ENCODE measurements around the gene ADIPOQ.
A peak's percentile ranks its signal among the peaks of the same experiment; 100 is the strongest.

Gene ADIPOQ

DNA sequence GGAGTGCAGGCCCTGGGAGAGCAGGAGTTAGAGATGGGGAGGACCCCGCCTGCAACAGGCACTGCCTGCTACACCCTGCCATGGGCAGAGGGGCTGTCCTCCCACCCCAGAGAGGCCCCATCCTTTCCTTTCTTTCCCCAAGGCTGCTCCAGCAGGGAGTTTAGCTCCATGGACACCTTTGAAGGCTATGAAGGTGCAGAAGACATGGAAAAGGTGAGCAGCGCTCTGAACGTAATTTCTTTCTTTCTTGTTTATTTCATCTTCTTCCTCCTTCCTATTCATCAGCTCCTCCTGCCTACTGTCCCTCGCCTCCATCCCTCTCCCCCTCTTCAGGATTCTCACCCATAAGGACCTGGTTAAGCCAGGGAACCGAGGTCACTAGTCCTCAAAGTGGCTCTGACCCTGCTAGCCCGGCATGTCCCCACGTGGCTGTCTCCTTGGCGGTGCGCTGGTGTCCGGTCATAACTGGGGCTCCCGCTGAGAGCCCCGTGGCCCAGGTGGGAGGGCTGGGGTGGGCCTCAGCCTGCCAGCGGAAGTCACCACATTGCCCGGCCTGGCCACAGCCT lies 16.0 kb upstream of the ADIPOQ start:
- Histone ChIP-seq H3K27me3 (ENCODE audit: control insufficient read depth, insufficient read depth, low read length) (peaks cover 16% of the 10 kb centered on the region; the same call in 1 of the 2 replicates), H3K4me3 (ENCODE audit: low read length) (peak overlapping the region; percentile 9; the same call in 1 of the 2 replicates), H3K36me3 (ENCODE audit: control insufficient read depth, insufficient read depth, low read length) (no peaks in the 10 kb centered on the region), H3K9me3 (ENCODE audit: control insufficient read depth, insufficient read depth, low read length) (no peaks in the 10 kb centered on the region), H3K4me1 (ENCODE audit: control insufficient read depth, insufficient read depth, low read length) (peaks cover 3% of the 10 kb centered on the region; the same call in 1 of the 2 replicates), H3K27ac (ENCODE audit: low read length) (no peak overlapping the region)
- no CpG with 5 or more reads among the region's 14 CpGs for WGBS (ENCODE audit: insufficient coverage, insufficient read length)
- no peak for DNase-seq (ENCODE audit: low read depth, low spot score)

- Histone ChIP-seq H3K4me1 (ENCODE audit: control insufficient read depth, insufficient read depth, low read length) (peaks cover 3% of the 10 kb centered on the region; the same call in 1 of the 2 replicates), H3K27ac (ENCODE audit: low read length) (no peak overlapping the region), H3K9me3 (ENCODE audit: control insufficient read depth, insufficient read depth, low read length) (no peaks in the 10 kb centered on the region), H3K4me3 (ENCODE audit: low read length) (peak overlapping the region; percentile 46; the same call in 1 of the 2 replicates), H3K27me3 (ENCODE audit: control insufficient read depth, insufficient read depth, low read length) (peaks cover 16% of the 10 kb centered on the region; the same call in 1 of the 2 replicates), H3K36me3 (ENCODE audit: control insufficient read depth, insufficient read depth, low read length) (no peaks in the 10 kb centered on the region)
- peak; percentile 54 for DNase-seq (ENCODE audit: low read depth, low spot score)
- WGBS (ENCODE audit: insufficient coverage, insufficient read length) = no CpG with 5 or more reads among the region's 80 CpGs
Observed at GRCh38 chr3:186826976-186827857, 15.3 kb upstream of the ADIPOQ start.

DNA sequence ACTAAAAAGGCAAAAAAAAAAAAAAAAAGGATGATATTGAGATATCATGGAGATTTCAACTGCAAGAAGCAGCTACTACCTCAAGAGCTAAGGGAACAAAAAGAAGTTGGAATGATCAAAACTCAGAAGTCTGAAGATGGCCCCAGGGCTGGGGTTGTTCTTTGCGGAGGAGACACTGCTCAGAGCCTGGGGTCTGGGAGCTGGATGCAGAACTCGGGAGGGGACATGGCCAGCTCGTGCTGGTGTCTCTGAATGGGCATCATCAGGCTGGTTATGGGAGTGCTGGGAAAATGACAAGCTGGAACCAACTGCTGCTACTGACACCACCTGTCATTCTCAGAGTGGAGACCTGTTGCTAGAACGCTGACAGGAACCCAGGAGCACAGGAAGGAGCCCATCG lies 14.2 kb upstream of the ADIPOQ start:
- Histone ChIP-seq H3K9me3 (ENCODE audit: control insufficient read depth, insufficient read depth, low read length) (no peaks in the 10 kb centered on the region), H3K27me3 (ENCODE audit: control insufficient read depth, insufficient read depth, low read length) (peaks cover 18% of the 10 kb centered on the region; the same call in 1 of the 2 replicates), H3K4me1 (ENCODE audit: control insufficient read depth, insufficient read depth, low read length) (peaks cover 3% of the 10 kb centered on the region; the same call in 1 of the 2 replicates), H3K36me3 (ENCODE audit: control insufficient read depth, insufficient read depth, low read length) (no peaks in the 10 kb centered on the region), H3K4me3 (ENCODE audit: low read length) (no peak overlapping the region), H3K27ac (ENCODE audit: low read length) (no peak overlapping the region)
- no CpG with 5 or more reads among the region's 5 CpGs for WGBS (ENCODE audit: insufficient coverage, insufficient read length)
- no peak for DNase-seq (ENCODE audit: low read depth, low spot score)

- no peaks in the 10 kb centered on the region for H3K36me3 ChIP-seq (ENCODE audit: control insufficient read depth, insufficient read depth, low read length)
- H3K4me3 ChIP-seq (ENCODE audit: low read length) = no peak overlapping the region
- no CpG with 5 or more reads among the region's 4 CpGs for WGBS (ENCODE audit: insufficient coverage, insufficient read length)
- no peak for DNase-seq (ENCODE audit: low read depth, low spot score)
- H3K27ac ChIP-seq (ENCODE audit: low read length) = no peak overlapping the region
- H3K4me1 ChIP-seq (ENCODE audit: control insufficient read depth, insufficient read depth, low read length) = no peaks in the 10 kb centered on the region
- no peaks in the 10 kb centered on the region for H3K9me3 ChIP-seq (ENCODE audit: control insufficient read depth, insufficient read depth, low read length)
- peaks cover 10% of the 10 kb centered on the region; the same call in 1 of the 2 replicates for H3K27me3 ChIP-seq (ENCODE audit: control insufficient read depth, insufficient read depth, low read length)
Observed at GRCh38 chr3:186831798-186832197, 10.7 kb upstream of the ADIPOQ start.

- Histone ChIP-seq H3K27ac (ENCODE audit: low read length) (no peak overlapping the region), H3K27me3 (ENCODE audit: control insufficient read depth, insufficient read depth, low read length) (peaks cover 10% of the 10 kb centered on the region; the same call in 1 of the 2 replicates), H3K4me1 (ENCODE audit: control insufficient read depth, insufficient read depth, low read length) (no peaks in the 10 kb centered on the region), H3K36me3 (ENCODE audit: control insufficient read depth, insufficient read depth, low read length) (no peaks in the 10 kb centered on the region), H3K4me3 (ENCODE audit: low read length) (no peak overlapping the region), H3K9me3 (ENCODE audit: control insufficient read depth, insufficient read depth, low read length) (no peaks in the 10 kb centered on the region)
- WGBS (ENCODE audit: insufficient coverage, insufficient read length) = no CpG with 5 or more reads among the region's 1 CpG
- DNase-seq (ENCODE audit: low read depth, low spot score) = no peak
Observed at GRCh38 chr3:186832276-186832675, 10.2 kb upstream of the ADIPOQ start.

- no peak for DNase-seq (ENCODE audit: low read depth, low spot score)
- H3K4me3 ChIP-seq (ENCODE audit: low read length) = no peak overlapping the region
- H3K9me3 ChIP-seq (ENCODE audit: control insufficient read depth, insufficient read depth, low read length) = no peaks in the 10 kb centered on the region
- WGBS (ENCODE audit: insufficient coverage, insufficient read length) = no CpG with 5 or more reads among the region's 17 CpGs
- H3K27ac ChIP-seq (ENCODE audit: low read length) = no peak overlapping the region
- H3K4me1 ChIP-seq (ENCODE audit: control insufficient read depth, insufficient read depth, low read length) = no peaks in the 10 kb centered on the region
- no peaks in the 10 kb centered on the region for H3K27me3 ChIP-seq (ENCODE audit: control insufficient read depth, insufficient read depth, low read length)
- no peaks in the 10 kb centered on the region for H3K36me3 ChIP-seq (ENCODE audit: control insufficient read depth, insufficient read depth, low read length)
Observed at GRCh38 chr3:186839874-186840641, 2.5 kb upstream of the ADIPOQ start.

- H3K9me3 ChIP-seq (ENCODE audit: control insufficient read depth, insufficient read depth, low read length) = no peaks in the 10 kb centered on the region
- H3K27ac ChIP-seq (ENCODE audit: low read length) = no peak overlapping the region
- no peak for DNase-seq (ENCODE audit: low read depth, low spot score)
- H3K27me3 ChIP-seq (ENCODE audit: control insufficient read depth, insufficient read depth, low read length) = no peaks in the 10 kb centered on the region
- WGBS (ENCODE audit: insufficient coverage, insufficient read length) = no CpG with 5 or more reads among the region's 4 CpGs
- H3K4me3 ChIP-seq (ENCODE audit: low read length) = no peak overlapping the region
- H3K36me3 ChIP-seq (ENCODE audit: control insufficient read depth, insufficient read depth, low read length) = no peaks in the 10 kb centered on the region
- H3K4me1 ChIP-seq (ENCODE audit: control insufficient read depth, insufficient read depth, low read length) = no peaks in the 10 kb centered on the region
Observed at GRCh38 chr3:186841620-186842019, 890 bp upstream of the ADIPOQ start.

DNA sequence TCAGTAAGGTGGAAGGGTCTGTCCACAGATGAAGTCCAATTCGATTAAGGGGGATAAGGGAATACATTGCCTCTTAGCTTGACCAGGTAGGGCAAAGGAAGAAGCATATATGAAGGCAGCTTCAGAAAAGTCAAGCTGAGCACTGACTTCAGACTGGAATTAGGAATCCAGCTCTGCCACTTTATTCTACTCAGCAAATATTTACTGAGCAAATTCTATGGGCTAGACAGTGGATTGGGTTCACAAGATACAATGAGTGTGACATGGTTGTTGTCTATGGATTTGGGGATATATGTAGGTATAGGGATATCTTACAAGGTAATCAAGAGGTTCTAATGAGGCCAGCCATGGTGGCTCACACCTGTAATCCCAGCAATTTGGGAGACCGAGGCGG lies 526 bp downstream of the ADIPOQ start:
- H3K36me3 ChIP-seq (ENCODE audit: control insufficient read depth, insufficient read depth, low read length) = no peaks in the 10 kb centered on the region
- WGBS (ENCODE audit: insufficient coverage, insufficient read length) = no CpG with 5 or more reads among the region's 3 CpGs
- H3K4me3 ChIP-seq (ENCODE audit: low read length) = no peak overlapping the region
- H3K4me1 ChIP-seq (ENCODE audit: control insufficient read depth, insufficient read depth, low read length) = no peaks in the 10 kb centered on the region
- no peaks in the 10 kb centered on the region for H3K27me3 ChIP-seq (ENCODE audit: control insufficient read depth, insufficient read depth, low read length)
- no peaks in the 10 kb centered on the region for H3K9me3 ChIP-seq (ENCODE audit: control insufficient read depth, insufficient read depth, low read length)
- DNase-seq (ENCODE audit: low read depth, low spot score) = no peak
- no peak overlapping the region for H3K27ac ChIP-seq (ENCODE audit: low read length)

DNA sequence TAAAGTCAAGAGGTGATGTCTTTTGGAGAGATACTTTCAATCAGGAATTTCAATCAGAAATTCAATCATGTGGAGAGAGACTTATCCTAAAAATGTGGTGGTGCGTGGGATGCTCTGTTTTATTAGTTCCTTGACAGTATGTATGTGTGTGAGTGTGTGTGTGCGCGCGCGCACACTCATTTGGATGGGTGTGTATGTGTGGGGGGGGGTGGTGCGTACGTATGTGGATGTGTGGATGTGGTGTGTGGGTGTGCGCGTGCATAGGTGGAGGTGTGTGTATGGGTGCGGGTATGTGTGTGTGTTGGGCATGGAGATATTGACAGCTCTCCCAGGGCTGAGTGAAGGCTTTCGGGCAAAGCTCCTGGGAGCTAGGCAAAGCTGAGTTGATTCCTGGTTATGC lies 2.4 kb downstream of the ADIPOQ start:
- no peak for DNase-seq (ENCODE audit: low read depth, low spot score)
- Histone ChIP-seq H3K4me1 (ENCODE audit: control insufficient read depth, insufficient read depth, low read length) (no peaks in the 10 kb centered on the region), H3K27ac (ENCODE audit: low read length) (no peak overlapping the region), H3K9me3 (ENCODE audit: control insufficient read depth, insufficient read depth, low read length) (no peaks in the 10 kb centered on the region), H3K4me3 (ENCODE audit: low read length) (no peak overlapping the region), H3K27me3 (ENCODE audit: control insufficient read depth, insufficient read depth, low read length) (no peaks in the 10 kb centered on the region), H3K36me3 (ENCODE audit: control insufficient read depth, insufficient read depth, low read length) (no peaks in the 10 kb centered on the region)
- WGBS (ENCODE audit: insufficient coverage, insufficient read length) = 100% methylated on average over 4 of the region's 11 CpGs

DNA sequence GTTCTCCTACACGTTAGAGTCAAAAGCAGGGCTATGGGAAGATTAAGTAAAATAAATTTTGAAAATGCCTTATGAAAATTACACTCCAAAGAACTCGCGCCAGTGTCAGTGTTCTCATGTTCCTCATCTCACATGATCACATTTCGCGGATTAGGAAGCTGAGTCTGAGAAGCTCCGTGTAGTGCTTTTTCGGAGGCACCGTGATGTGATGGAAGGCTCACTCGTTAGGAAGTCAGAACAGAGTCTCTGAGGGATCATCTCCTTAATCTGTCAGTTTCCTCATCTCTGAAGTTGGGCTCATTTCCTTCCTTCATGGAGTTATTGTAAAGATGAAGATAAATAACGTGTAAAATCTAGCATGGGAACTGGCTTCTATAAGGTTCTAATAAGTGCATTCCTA lies 3.2 kb downstream of the ADIPOQ start:
- Histone ChIP-seq H3K9me3 (ENCODE audit: control insufficient read depth, insufficient read depth, low read length) (no peaks in the 10 kb centered on the region), H3K27me3 (ENCODE audit: control insufficient read depth, insufficient read depth, low read length) (no peaks in the 10 kb centered on the region), H3K36me3 (ENCODE audit: control insufficient read depth, insufficient read depth, low read length) (no peaks in the 10 kb centered on the region), H3K4me3 (ENCODE audit: low read length) (no peak overlapping the region), H3K4me1 (ENCODE audit: control insufficient read depth, insufficient read depth, low read length) (no peaks in the 10 kb centered on the region), H3K27ac (ENCODE audit: low read length) (no peak overlapping the region)
- no CpG with 5 or more reads among the region's 10 CpGs for WGBS (ENCODE audit: insufficient coverage, insufficient read length)
- DNase-seq (ENCODE audit: low read depth, low spot score) = no peak

Measured in iPS DF 6.9 (cell line).